SU-DHL-6 (cell line): ENCODE measurements around the gene DPP10.

Experiments used
- EZH2phosphoT487 ChIP-seq: fragments of 200-600 bp; sonication (generic), shearing (Covaris generic); conservative IDR thresholded peaks from 2 replicates; pipeline ENCODE4 v1.6.1; 2018; ENCODE audit warnings: mild to moderate bottlenecking, antibody characterized with exemption, low read length, moderate library complexity, mixed read lengths
- TF ChIP-seq, protein P1 (sequence below): fragments of 200-600 bp; sonication (generic); IDR thresholded peaks from one replicate; pipeline ENCODE4 v1.5.1; 2017; ENCODE audit warnings: antibody characterized with exemption, mild to moderate bottlenecking, low read length, moderate library complexity; ENCODE audit not compliant: insufficient read depth, poor library complexity, severe bottlenecking

DNA sequence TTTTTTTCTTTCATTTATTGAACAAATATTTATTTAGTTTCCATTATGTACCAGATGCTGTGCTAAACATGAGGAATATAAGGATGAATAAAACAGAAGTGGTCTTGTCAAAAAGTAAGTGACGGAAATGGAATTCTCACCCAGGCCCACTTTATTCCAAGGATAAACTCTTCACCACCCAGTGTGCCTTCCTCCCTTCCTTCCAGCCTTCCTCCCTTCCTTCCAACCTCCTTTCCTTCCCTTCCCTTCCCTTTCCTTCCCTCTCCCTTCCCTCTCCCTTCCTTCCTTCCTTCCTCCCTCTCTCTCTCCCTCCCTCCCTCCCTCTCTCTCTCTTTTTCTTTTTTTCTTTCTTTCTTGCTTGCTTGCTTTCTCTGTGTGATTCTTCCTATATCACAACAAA is 240.8 kb downstream of the DPP10 start:
- TF ChIP-seq, protein P1, sequence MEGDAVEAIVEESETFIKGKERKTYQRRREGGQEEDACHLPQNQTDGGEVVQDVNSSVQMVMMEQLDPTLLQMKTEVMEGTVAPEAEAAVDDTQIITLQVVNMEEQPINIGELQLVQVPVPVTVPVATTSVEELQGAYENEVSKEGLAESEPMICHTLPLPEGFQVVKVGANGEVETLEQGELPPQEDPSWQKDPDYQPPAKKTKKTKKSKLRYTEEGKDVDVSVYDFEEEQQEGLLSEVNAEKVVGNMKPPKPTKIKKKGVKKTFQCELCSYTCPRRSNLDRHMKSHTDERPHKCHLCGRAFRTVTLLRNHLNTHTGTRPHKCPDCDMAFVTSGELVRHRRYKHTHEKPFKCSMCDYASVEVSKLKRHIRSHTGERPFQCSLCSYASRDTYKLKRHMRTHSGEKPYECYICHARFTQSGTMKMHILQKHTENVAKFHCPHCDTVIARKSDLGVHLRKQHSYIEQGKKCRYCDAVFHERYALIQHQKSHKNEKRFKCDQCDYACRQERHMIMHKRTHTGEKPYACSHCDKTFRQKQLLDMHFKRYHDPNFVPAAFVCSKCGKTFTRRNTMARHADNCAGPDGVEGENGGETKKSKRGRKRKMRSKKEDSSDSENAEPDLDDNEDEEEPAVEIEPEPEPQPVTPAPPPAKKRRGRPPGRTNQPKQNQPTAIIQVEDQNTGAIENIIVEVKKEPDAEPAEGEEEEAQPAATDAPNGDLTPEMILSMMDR: no peak
- no peak for TF ChIP-seq EZH2phosphoT487
